Fibroblast of skin of scalp (primary cell): ENCODE measurements around the gene RPIA.
A peak's percentile ranks its signal among the peaks of the same experiment; 100 is the strongest.
"Not testable (repeated sequence)": the region's sequence is repeated elsewhere in the genome, so short reads cannot be mapped to it uniquely, and the experiment has no call there.

Experiments used
- DNase-seq: peaks from one replicate; pipeline ENCODE4 v3.0.0-alpha.2; 2013

RPIA gene

GRCh38 chr2:88736437-88736836 is 45.0 kb downstream of the RPIA start:
- DNase-seq: no peak

DNA sequence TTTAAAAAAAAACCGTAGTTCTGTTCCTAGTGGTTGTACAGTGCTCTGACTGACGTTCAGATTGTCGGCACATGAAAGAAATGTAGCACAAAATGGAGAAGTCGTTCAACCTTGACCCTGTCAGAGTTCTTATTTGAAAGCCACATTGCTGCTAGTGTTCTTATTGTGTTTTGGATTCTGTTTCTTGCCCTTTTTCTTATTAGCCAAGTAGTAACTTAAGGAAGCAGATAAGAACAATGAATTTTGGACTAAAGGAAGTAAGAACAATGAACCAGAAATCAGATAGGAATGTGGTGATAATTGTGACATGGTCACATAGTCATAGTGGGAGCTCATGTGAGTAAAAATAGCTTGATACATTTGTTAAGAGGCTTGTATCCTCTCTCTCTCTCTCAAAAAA is 45.9 kb downstream of the RPIA start:
- peak; percentile 22 for DNase-seq

- DNase-seq: peak; percentile 32
Measured at GRCh38 chr2:88738271-88738670, 46.8 kb downstream of the RPIA start.

DNA sequence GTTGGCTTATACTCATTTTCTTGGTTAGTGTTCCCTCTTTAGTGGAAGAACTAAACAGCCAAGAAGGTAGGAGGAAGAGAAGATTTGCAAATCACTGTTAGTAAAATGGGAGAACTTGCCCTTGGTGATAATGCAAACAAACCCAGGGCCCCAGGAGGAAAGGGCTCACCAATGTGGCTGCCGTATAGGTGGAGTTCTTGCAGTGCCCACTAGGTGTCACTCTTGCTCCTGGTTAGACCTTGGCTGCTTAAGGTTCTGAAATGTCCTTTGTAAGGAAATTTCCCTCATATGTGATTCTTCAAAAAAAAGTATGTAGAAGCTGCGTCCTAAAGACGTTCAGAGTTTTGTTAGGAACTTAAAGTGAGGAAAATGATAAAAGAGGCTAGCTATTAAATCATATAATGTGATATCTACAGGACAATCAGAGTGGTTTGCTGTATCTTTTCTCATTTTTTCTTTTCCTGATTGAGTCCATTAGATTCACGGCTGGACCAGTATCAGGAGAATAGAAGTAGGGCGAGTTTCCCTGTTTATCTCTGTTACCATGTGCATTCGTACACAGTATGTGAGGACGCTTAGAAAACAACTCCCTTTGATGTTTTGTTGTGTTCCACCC is 48.6 kb downstream of the RPIA start:
- DNase-seq: peak; percentile 64

GRCh38 chr2:88746929-88747490 is 55.5 kb downstream of the RPIA start:
- DNase-seq: no peak

- no peak for DNase-seq
Measured at GRCh38 chr2:88747990-88748389, 56.5 kb downstream of the RPIA start.

GRCh38 chr2:88751768-88752167 is 60.3 kb downstream of the RPIA start:
- DNase-seq: no peak

- no peak for DNase-seq
Measured at GRCh38 chr2:88753833-88754584, 62.5 kb downstream of the RPIA start.

GRCh38 chr2:88754585-88755320 is 63.3 kb downstream of the RPIA start:
- no peak for DNase-seq

DNA sequence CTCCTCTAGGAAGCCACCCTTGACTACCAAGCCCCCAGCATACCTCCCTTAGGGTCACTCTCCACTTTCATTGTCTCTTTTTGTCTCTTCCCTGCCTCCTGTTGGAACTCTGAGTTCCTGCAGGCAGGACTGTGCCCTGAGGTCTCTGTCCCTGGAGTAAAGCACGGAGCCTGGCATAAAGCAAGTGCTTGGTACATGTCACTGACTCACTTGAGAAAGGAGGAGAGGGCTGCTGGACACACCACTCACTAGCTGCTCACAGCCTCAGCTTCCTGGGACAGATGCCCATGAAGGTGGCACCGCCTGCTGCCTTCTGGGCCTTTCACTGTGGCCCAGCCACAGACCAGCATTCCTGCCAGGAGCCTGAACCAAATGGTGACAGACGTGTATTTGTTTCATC is 64.4 kb downstream of the RPIA start:
- no peak for DNase-seq

DNA sequence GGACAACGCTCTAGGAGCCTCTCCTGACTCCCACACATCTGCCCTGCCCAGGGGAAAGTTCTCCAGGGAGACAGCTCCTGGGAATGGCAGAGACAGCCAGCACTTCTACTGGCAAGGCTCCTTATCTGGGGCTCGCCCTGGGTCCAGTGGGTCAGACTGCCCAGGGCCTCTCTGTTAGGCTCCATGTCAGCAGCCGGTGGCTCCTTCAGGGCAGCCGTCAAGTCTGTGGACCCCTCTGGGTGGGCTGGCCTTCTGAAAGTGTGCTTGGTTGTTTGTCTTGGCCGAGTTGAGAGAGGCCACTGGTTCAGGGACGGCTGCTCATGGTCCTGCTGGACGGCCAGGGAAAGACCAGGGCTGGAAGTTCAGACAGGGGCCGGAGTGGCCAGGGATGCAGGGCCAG is 65.6 kb downstream of the RPIA start:
- DNase-seq: no peak

DNA sequence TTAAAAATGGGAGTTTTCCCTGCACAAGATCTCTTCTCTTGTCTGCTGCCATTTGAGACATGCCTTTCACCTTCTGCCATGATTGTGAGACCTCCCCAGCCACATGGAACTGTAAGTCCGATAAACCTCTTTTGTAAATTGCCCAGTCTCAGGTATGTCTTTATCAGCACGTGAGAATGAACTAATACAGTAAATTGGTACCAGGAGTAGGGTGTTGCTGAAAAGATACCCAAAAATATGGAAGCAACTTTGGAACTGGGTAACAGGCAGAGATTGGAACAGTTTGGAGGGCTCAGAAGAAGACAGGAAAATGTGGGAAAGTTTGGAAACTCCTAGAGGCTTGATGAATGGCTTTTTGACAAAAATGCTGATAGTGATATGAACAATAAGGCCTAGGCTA is 67.2 kb downstream of the RPIA start:
- not testable (repeated sequence) for DNase-seq

DNA sequence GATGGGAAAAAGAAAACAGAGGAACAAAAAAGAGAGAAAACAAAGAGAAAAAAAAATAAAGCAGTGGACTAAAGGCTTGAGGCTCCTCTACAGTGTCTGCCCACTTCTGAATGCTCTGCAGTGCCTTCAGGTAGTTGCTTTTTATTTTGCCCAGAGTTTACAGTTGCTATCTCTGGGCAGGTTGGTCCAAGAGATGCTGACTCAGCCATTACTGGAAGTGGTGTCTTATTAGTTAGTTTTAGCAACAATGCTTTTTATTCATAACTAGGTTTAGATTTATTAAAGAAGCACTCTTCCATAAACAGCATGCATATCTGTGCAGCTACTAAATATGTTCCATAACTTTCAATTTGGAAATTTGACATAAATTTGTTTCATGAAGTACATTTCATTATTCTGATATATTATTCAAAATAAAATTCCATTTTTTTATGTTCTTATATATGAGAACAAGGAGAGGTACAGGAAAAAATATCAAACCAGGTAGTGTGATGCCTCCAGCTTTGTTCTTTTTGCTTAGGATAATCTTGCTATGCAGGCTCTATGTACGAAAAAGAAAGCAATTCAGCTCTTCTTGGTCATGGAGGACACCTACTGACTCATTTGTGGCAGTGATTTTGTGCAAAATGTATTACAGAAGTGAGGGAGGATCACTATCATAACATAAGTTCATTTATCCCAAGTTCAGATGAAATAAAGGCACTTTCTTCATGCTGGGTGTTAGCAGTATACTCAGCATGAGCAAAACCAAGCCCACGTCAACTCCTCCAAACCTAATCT is 69.5 kb downstream of the RPIA start:
- DNase-seq: no peak

DNA sequence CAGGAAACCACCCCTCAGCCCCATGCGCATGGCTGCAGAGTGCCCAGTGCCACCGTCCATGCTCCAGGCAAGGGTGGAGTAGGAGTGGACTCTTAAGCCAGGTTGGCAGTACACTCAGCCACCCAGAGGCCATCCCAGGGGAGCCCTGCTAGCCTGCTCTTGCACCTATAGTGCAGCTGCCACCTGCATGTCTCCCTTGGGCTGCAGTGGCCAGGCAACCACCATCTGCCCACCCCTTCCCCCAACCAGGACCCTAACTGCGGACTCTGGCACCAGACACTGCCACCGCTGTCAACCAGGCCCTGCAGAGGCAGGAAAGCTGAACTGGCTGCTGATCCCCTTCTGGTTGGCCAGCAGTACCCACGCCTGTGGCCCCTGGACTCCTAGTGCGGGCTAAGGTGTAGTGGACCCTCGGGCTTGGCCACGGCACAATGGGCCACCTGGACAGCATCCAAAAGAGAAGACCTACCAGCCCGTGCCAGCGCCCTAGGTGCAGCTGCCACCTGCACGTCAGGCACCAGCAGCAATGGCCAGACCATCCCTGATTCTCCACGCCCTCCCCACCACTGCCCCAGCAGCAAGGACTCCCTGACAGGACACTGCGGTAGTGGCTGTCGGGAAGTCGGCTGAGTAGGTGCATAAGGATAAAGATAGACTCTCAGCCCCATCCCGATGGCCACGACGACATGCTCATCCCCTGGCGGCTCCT is 72.8 kb downstream of the RPIA start:
- DNase-seq: no peak

DNA sequence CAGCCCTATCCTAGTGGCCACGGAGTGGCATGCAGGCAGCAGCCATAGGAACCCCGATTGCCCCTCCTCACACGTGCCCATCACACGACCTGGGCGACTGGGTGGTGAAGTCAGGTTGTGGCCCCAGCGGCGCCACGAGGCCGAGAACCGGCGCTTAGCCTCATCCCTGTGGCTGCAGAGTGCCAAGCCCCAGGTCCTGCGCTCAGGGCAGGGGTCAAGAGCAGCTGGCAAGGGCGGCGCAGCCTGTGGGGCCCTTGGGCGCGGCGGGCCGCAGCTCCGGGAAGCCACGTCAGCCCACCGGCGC is 73.3 kb downstream of the RPIA start:
- DNase-seq: no peak

GRCh38 chr2:88765154-88765888 is 73.8 kb downstream of the RPIA start:
- peak; percentile 11 for DNase-seq

DNA sequence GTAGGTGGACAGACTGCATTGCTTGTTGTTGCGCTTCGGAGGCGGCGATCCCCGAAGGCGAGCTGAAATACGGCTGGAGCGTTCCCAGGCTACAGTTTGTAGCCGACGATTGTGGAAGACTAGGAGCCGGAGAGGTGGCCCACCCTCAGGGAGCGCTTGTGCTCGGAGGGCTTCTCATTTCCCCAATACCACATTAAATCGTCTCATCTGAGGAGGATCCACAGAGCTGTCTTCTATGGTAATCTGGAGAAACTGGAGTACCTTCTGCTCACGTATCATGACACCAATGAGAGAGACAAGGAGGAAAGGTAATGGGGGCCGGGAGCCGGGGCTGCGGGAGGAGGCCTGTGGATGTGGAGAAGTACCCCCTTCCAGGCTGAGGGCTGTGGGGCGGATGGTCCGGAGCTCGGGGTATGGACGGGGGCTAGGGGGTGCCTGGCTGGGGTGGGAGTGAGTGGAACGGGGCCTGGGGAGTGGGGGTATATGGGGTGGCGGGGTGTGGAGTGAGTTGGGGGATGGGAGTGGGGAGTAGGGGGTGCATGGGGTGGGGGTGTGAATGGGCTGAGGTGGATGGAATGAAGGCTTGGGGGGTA is 74.5 kb downstream of the RPIA start:
- DNase-seq: not testable (repeated sequence)

DNA sequence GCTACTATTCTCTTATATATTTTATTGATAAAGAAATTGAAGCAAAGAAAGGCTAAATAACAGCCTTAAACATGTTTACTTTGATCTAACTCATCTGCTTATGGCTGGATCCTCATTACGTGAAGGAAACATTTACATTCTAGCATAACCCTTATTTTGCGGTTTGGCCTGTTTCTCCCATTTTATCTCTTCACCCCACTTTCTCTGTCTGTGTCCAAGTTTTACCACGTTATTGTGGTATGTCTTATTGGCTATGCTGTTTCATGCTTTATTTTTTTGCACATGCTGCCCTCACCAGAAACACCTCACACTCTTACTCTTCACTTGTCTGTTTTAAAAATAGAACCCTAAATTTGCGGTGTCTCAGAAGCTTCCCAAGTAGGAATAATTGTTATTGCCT is 78.5 kb downstream of the RPIA start:
- no peak for DNase-seq

DNA sequence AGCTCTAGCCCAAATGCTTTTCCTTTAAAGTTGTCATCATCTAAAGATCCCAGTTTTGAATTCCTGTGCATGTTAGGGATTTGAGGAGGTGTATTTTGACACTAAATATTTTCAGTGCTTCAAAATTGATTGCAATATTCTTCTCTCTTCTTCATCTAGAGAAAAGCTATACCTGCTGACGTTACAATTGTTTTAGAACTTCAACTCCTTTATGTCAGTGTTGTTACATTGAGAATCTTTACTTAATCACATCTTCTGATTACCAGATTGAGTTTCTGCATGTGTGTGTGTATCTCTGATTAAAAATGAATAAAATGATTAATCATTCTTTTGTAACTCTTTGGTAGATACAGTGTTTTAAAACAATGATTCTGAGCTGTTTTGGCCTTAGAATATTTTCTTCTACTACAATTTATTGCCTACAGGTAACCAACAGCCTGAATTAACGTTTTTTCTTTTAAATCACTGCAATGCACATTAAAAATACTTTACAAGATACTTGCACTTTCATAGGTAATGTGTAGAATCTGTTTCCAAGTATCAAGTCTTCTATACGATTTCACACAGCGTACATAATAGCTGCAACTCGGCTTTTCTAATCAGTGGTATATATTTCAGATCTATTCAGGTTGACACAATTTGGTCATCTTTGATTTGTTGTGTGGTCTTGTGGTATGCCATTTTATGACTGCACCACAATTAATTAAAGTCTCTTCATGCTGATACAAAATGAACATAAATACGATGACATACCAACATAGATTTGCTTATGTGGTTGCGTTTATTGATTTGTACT is 82.0 kb downstream of the RPIA start:
- DNase-seq: not testable (repeated sequence)

DNA sequence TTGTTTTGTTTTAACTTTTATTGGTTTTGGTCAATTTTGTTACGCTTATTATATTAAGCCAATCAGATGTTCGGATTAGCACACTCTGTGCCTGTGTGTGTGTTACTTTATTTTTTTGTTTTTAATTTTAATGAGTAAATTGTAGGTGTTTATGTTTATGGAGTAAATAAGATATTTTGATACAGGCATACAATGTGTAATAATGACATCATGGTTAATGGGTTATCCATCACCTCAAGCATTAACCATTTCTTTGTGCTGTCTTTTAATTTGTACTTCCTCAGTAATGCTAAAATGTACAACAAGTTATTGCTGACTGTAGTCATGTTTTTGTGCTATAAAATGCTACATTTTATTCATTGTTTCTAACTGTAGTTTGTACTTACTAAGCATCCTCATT is 97.7 kb downstream of the RPIA start:
- DNase-seq: not testable (repeated sequence)
